ENCODE measurements around the gene PEX10. TPM values are rescaled to one million over a fixed set of nuclear protein-coding genes. Genes with fewer than 3 reads are reported as not detected.
A peak's percentile ranks its signal among the peaks of the same experiment; 100 is the strongest.

The PEX10 gene
- total and polyA plus RNA-seq, 4 donors, result 4.0 to 15.3 (median 11.4) TPM

- Histone ChIP-seq H3K36me3 (ENCODE audit: control insufficient read depth in 1 of 2, insufficient read depth in 2 of 2, low read length in 1 of 2) (no peaks in the 10 kb centered on the region), H3K27me3 (ENCODE audit: control insufficient read depth in 1 of 2, insufficient read depth in 2 of 2, low read length in 1 of 2) (no peaks in the 10 kb centered on the region), H3K4me3 (ENCODE audit: low read length in 2 of 2) (no peak overlapping the region), H3K4me1 (ENCODE audit: control insufficient read depth in 1 of 2, insufficient read depth in 2 of 2, low read length in 2 of 2) (no peaks in the 10 kb centered on the region), H3K27ac (ENCODE audit: low read depth in 1 of 2, low read length in 2 of 2) (no peak overlapping the region), H3K9me3 (ENCODE audit: control insufficient read depth, low read length) (no peaks in the 10 kb centered on the region)
- DNase-seq, result peak; percentile 39 to 59
- no peak for ATAC-seq (ENCODE audit: low FRiP score)
- intact Hi-C loops (cut with DNase I), result no loop called here
- WGBS, 2 donors, result 91 to 93% methylated on average over 19 of the region's 19 CpGs
These were observed 26.6 kb downstream of the PEX10 start for GRCh38 chr1:2385606-2386280.

- 63 to 76% methylated on average over 41 of the region's 41 CpGs for WGBS, 2 donors
- peak; percentile 45 to 71 for DNase-seq
- Histone ChIP-seq H3K9me3 (ENCODE audit: control insufficient read depth, low read length) (no peaks in the 10 kb centered on the region), H3K27ac (ENCODE audit: low read depth in 1 of 2, low read length in 2 of 2) (no peak overlapping the region), H3K36me3 (ENCODE audit: control insufficient read depth in 1 of 2, insufficient read depth in 2 of 2, low read length in 1 of 2) (no peaks in the 10 kb centered on the region), H3K4me1 (ENCODE audit: control insufficient read depth in 1 of 2, insufficient read depth in 2 of 2, low read length in 2 of 2) (no peaks in the 10 kb centered on the region), H3K27me3 (ENCODE audit: control insufficient read depth in 1 of 2, insufficient read depth in 2 of 2, low read length in 1 of 2) (no peaks in the 10 kb centered on the region), H3K4me3 (ENCODE audit: low read length in 2 of 2) (no peak overlapping the region)
- ATAC-seq (ENCODE audit: low FRiP score), result no peak
- intact Hi-C loops (cut with DNase I), result loop anchor here (5.0 kb wide), 2 partner anchors 63 to 73 kb away; no protein-coding TSS in a partner anchor
These were observed 27.4 kb downstream of the PEX10 start for GRCh38 chr1:2384941-2385481.

- intact Hi-C loops (cut with DNase I), result loop anchor here (5.0 kb wide), 2 partner anchors 62 to 72 kb away; no protein-coding TSS in a partner anchor
- Histone ChIP-seq H3K27me3 (ENCODE audit: control insufficient read depth in 1 of 2, insufficient read depth in 2 of 2, low read length in 1 of 2) (no peaks in the 10 kb centered on the region), H3K9me3 (ENCODE audit: control insufficient read depth, low read length) (no peaks in the 10 kb centered on the region), H3K27ac (ENCODE audit: low read depth in 1 of 2, low read length in 2 of 2) (no peak overlapping the region), H3K4me3 (ENCODE audit: low read length in 2 of 2) (no peak overlapping the region), H3K36me3 (ENCODE audit: control insufficient read depth in 1 of 2, insufficient read depth in 2 of 2, low read length in 1 of 2) (no peaks in the 10 kb centered on the region), H3K4me1 (ENCODE audit: control insufficient read depth in 1 of 2, insufficient read depth in 2 of 2, low read length in 2 of 2) (no peaks in the 10 kb centered on the region)
- 92 to 93% methylated on average over 21 of the region's 21 CpGs for WGBS, 2 donors
- ATAC-seq (ENCODE audit: low FRiP score) (no peak), DNase-seq (peak; percentile 26 to 55)
These were observed 28.1 kb downstream of the PEX10 start for GRCh38 chr1:2384130-2384860.

- no peak for ATAC-seq (ENCODE audit: low FRiP score)
- Histone ChIP-seq H3K27me3 (ENCODE audit: control insufficient read depth in 1 of 2, insufficient read depth in 2 of 2, low read length in 1 of 2) (no peaks in the 10 kb centered on the region), H3K36me3 (ENCODE audit: control insufficient read depth in 1 of 2, insufficient read depth in 2 of 2, low read length in 1 of 2) (no peaks in the 10 kb centered on the region), H3K4me3 (ENCODE audit: low read length in 2 of 2) (no peak overlapping the region), H3K4me1 (ENCODE audit: control insufficient read depth in 1 of 2, insufficient read depth in 2 of 2, low read length in 2 of 2) (no peaks in the 10 kb centered on the region), H3K27ac (ENCODE audit: low read depth in 1 of 2, low read length in 2 of 2) (no peak overlapping the region), H3K9me3 (ENCODE audit: control insufficient read depth, low read length) (no peaks in the 10 kb centered on the region)
- DNase-seq, result peak; percentile 21 to 70
- intact Hi-C loops (cut with DNase I), result loop anchor here (5.0 kb wide), 2 partner anchors 61 to 71 kb away; no protein-coding TSS in a partner anchor
- 87 to 92% methylated on average over 14 of the region's 14 CpGs for WGBS, 2 donors
These were observed 28.8 kb downstream of the PEX10 start for GRCh38 chr1:2383576-2383975.

- DNase-seq, result peak; percentile 47 to 78
- Histone ChIP-seq H3K9me3 (ENCODE audit: control insufficient read depth, low read length) (no peaks in the 10 kb centered on the region), H3K27ac (ENCODE audit: low read depth in 1 of 2, low read length in 2 of 2) (no peak overlapping the region), H3K4me1 (ENCODE audit: control insufficient read depth in 1 of 2, insufficient read depth in 2 of 2, low read length in 2 of 2) (no peaks in the 10 kb centered on the region), H3K27me3 (ENCODE audit: control insufficient read depth in 1 of 2, insufficient read depth in 2 of 2, low read length in 1 of 2) (no peaks in the 10 kb centered on the region), H3K4me3 (ENCODE audit: low read length in 2 of 2) (no peak overlapping the region), H3K36me3 (ENCODE audit: control insufficient read depth in 1 of 2, insufficient read depth in 2 of 2, low read length in 1 of 2) (no peaks in the 10 kb centered on the region)
- intact Hi-C loops (cut with DNase I), result loop anchor here (5.0 kb wide), 2 partner anchors 60 to 70 kb away; no protein-coding TSS in a partner anchor
- 47 to 52% methylated on average over 13 of the region's 13 CpGs for WGBS, 2 donors
- ATAC-seq (ENCODE audit: low FRiP score), result no peak
These were observed 29.6 kb downstream of the PEX10 start for GRCh38 chr1:2382621-2383361.

- Histone ChIP-seq H3K9me3 (ENCODE audit: control insufficient read depth, low read length) (no peaks in the 10 kb centered on the region), H3K27ac (ENCODE audit: low read depth in 1 of 2, low read length in 2 of 2) (no peak overlapping the region), H3K4me1 (ENCODE audit: control insufficient read depth in 1 of 2, insufficient read depth in 2 of 2, low read length in 2 of 2) (no peaks in the 10 kb centered on the region), H3K27me3 (ENCODE audit: control insufficient read depth in 1 of 2, insufficient read depth in 2 of 2, low read length in 1 of 2) (no peaks in the 10 kb centered on the region), H3K4me3 (ENCODE audit: low read length in 2 of 2) (no peak overlapping the region), H3K36me3 (ENCODE audit: control insufficient read depth in 1 of 2, insufficient read depth in 2 of 2, low read length in 1 of 2) (no peaks in the 10 kb centered on the region)
- ATAC-seq (ENCODE audit: low FRiP score) (peak; percentile 95), DNase-seq (peak; percentile 91 to 97)
- intact Hi-C loops (cut with DNase I), result loop anchor here (1.0 to 5.0 kb wide), 4 partner anchors 60 to 187 kb away; partner anchors contain the start of gene FAAP20 (in 1 of the 2)
- WGBS, 2 donors, result 36 to 37% methylated on average over 27 to 28 of the region's 28 CpGs
These were observed 30.4 kb downstream of the PEX10 start for GRCh38 chr1:2381741-2382620.

- 52 to 55% methylated on average over 30 to 32 of the region's 32 CpGs for WGBS, 2 donors
- DNase-seq (peak; percentile 49 to 74), ATAC-seq (ENCODE audit: low FRiP score) (peak; percentile 36)
- Histone ChIP-seq H3K4me3 (ENCODE audit: low read length in 2 of 2) (no peak overlapping the region), H3K27ac (ENCODE audit: low read depth in 1 of 2, low read length in 2 of 2) (no peak overlapping the region), H3K36me3 (ENCODE audit: control insufficient read depth in 1 of 2, insufficient read depth in 2 of 2, low read length in 1 of 2) (no peaks in the 10 kb centered on the region), H3K27me3 (ENCODE audit: control insufficient read depth in 1 of 2, insufficient read depth in 2 of 2, low read length in 1 of 2) (no peaks in the 10 kb centered on the region), H3K4me1 (ENCODE audit: control insufficient read depth in 1 of 2, insufficient read depth in 2 of 2, low read length in 2 of 2) (no peaks in the 10 kb centered on the region), H3K9me3 (ENCODE audit: control insufficient read depth, low read length) (no peaks in the 10 kb centered on the region)
- intact Hi-C loops (cut with DNase I), result loop anchor here (1.0 to 5.0 kb wide), 4 partner anchors 59 to 186 kb away; partner anchors contain the start of gene FAAP20 (in 1 of the 2)
These were observed 31.4 kb downstream of the PEX10 start for GRCh38 chr1:2380816-2381591.

Measured in aorta (tissue), 5 donors.